ENCODE data around the gene EXPH5.
"Not testable (repeated sequence)": the region's sequence is repeated elsewhere in the genome, so short reads cannot be mapped to it uniquely, and the experiment has no call there.

Gene EXPH5

DNA sequence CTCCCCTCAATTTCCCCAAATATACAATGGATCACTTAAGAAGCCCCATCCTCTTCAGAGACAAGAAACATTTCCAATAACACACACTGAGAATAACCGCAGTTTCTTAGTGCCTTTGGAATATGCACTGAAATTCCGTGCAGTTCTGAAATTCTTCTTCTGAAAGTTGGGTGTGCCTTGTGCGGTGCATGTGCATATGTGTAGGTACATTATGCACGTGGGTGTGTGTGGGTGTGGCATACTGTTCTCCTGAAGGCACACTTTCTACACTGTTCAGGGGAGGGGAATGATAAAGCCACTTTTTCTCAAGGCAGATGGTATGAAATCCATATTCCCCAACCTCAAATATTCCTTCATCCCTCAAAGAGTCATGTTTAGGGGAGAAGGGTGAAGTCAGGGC, 1.7 kb downstream of the EXPH5 start:
- H3K9me3 ChIP-seq (ENCODE audit: control extremely low read depth in 1 of 5, control insufficient read depth in 4 of 5, insufficient read depth in 2 of 5, low read depth in 1 of 5, low read length in 4 of 5), result no peaks in the 10 kb centered on the region
- H3K4me1 ChIP-seq (ENCODE audit: control extremely low read depth in 1 of 4, control insufficient read depth in 4 of 4, insufficient read depth in 4 of 4, low read length in 3 of 4), result peaks cover 0 to 11% (median 8%) of the 10 kb centered on the region in 4 experiments
- WGBS (ENCODE audit: insufficient coverage), result no CpG with 5 or more reads among the region's 4 CpGs
- no peak for DNase-seq
- ChIA-PET CTCF (no interaction called here), POLR2A (no interaction called here)
- no peak overlapping the region for H3K4me3 ChIP-seq (ENCODE audit: control insufficient read depth in 1 of 7, extremely low read depth in 1 of 7, insufficient read depth in 4 of 7, low read depth in 2 of 7, low read length in 6 of 7)
- H3K36me3 ChIP-seq (ENCODE audit: control insufficient read depth in 4 of 4, insufficient read depth in 4 of 4, low read length in 3 of 4), result no peaks in the 10 kb centered on the region
- H3K27me3 ChIP-seq (replicated peaks in 2 of 5; ENCODE audit: control insufficient read depth in 4 of 5, insufficient read depth in 5 of 5, low read length in 4 of 5), result peaks cover 0 to 22% (median 5%) of the 10 kb centered on the region in 5 experiments
- no peak overlapping the region for H3K27ac ChIP-seq (ENCODE audit: insufficient read depth in 1 of 2, low read depth in 1 of 2, low read length in 2 of 2, poor library complexity in 1 of 2, severe bottlenecking in 2 of 2)

DNA sequence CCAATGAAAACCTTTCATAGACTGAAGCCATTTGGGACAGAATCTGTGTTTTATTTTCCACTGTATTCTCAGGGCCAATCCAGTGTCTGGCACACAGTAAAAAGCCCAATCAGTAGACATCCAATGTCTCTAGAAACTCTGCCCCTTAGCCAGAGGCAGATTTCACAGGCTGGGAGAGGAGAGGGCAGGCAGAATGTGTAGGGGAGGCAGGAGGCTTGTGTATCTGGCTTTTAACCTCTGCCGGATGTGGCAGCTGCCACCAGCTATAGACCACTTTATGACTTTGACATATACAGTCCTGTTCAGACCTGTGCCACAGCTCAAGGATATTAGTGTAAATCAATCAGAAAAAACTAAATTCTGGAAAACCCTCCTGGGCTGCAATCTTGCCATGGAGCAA, 4.4 kb downstream of the EXPH5 start:
- H3K27me3 ChIP-seq (replicated peaks in 2 of 5; ENCODE audit: control insufficient read depth in 4 of 5, insufficient read depth in 5 of 5, low read length in 4 of 5), result peaks cover 0 to 16% (median 5%) of the 10 kb centered on the region in 5 experiments
- WGBS (ENCODE audit: insufficient coverage), result 100% methylated on average over 1 of the region's 1 CpG
- no peaks in the 10 kb centered on the region for H3K9me3 ChIP-seq (ENCODE audit: control extremely low read depth in 1 of 5, control insufficient read depth in 4 of 5, insufficient read depth in 2 of 5, low read depth in 1 of 5, low read length in 4 of 5)
- CTCF ChIA-PET, result interaction anchor here (1.0 kb wide), 1 partner anchor 10 kb away, joined by 5 read pairs; no protein-coding TSS in a partner anchor
- DNase-seq, result no peak
- H3K4me1 ChIP-seq (ENCODE audit: control extremely low read depth in 1 of 4, control insufficient read depth in 4 of 4, insufficient read depth in 4 of 4, low read length in 3 of 4), result peaks cover 0 to 10% (median 8%) of the 10 kb centered on the region in 4 experiments
- no peak overlapping the region for H3K27ac ChIP-seq (ENCODE audit: insufficient read depth in 1 of 2, low read depth in 1 of 2, low read length in 2 of 2, poor library complexity in 1 of 2, severe bottlenecking in 2 of 2)
- POLR2A ChIA-PET, result no interaction called here
- no peak overlapping the region for H3K4me3 ChIP-seq (ENCODE audit: control insufficient read depth in 1 of 7, extremely low read depth in 1 of 7, insufficient read depth in 4 of 7, low read depth in 2 of 7, low read length in 6 of 7)
- no peaks in the 10 kb centered on the region for H3K36me3 ChIP-seq (ENCODE audit: control insufficient read depth in 4 of 4, insufficient read depth in 4 of 4, low read length in 3 of 4)

DNA sequence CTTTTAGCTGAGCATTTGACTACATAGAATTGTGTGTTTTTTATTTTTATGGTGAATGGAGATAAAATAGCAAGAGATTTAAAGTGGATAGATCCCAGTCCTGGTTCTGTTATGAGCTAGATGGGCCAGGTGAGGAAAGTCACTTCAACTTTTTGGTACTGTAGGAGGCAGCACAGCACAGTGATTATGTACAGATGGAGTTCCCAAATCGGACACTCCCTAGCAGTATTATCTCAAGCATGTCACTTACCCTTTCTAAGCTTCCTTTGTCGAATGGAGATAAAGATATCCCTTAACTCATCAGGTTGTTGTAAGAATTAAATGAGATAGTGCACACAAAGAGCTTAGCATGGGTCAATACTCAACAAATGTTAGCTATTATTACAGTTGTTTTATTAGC, 5.3 kb downstream of the EXPH5 start:
- DNase-seq, result no peak
- Histone ChIP-seq H3K27ac (ENCODE audit: insufficient read depth in 1 of 2, low read depth in 1 of 2, low read length in 2 of 2, poor library complexity in 1 of 2, severe bottlenecking in 2 of 2) (no peak overlapping the region), H3K9me3 (ENCODE audit: control extremely low read depth in 1 of 5, control insufficient read depth in 4 of 5, insufficient read depth in 2 of 5, low read depth in 1 of 5, low read length in 4 of 5) (no peaks in the 10 kb centered on the region), H3K4me1 (ENCODE audit: control extremely low read depth in 1 of 4, control insufficient read depth in 4 of 4, insufficient read depth in 4 of 4, low read length in 3 of 4) (peaks cover 0 to 8% (median 7%) of the 10 kb centered on the region in 4 experiments), H3K36me3 (ENCODE audit: control insufficient read depth in 4 of 4, insufficient read depth in 4 of 4, low read length in 3 of 4) (no peaks in the 10 kb centered on the region), H3K27me3 (replicated peaks in 2 of 5; ENCODE audit: control insufficient read depth in 4 of 5, insufficient read depth in 5 of 5, low read length in 4 of 5) (peaks cover 0 to 16% (median 5%) of the 10 kb centered on the region in 5 experiments), H3K4me3 (ENCODE audit: control insufficient read depth in 1 of 7, extremely low read depth in 1 of 7, insufficient read depth in 4 of 7, low read depth in 2 of 7, low read length in 6 of 7) (no peak overlapping the region)
- ChIA-PET POLR2A (no interaction called here), CTCF (interaction anchor here (0.7 to 1.0 kb wide), 2 partner anchors 9 to 169 kb away, joined by 3 to 5 read pairs; no protein-coding TSS in a partner anchor)
- WGBS (ENCODE audit: insufficient coverage), result no CpG with 5 or more reads among the region's 2 CpGs

DNA sequence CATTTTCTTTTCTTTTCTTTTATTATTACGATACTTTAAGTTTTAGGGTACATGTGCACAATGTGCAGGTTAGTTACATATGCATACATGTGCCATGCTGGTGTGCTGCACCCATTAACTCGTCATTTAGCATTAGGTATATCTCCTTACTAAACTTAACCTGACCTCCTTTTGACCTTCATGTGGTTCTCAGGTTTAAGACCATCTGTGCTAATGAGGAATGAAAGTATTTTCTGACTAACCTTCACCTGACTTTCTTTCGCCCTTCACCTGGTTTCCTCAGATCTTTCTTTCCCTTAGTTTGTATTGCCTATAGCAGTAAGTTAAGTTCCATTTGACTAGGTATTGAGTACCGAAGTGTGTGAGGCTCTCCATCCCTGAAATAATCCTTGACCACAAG, 6.5 kb downstream of the EXPH5 start:
- no peak for DNase-seq
- ChIA-PET POLR2A (no interaction called here), CTCF (no interaction called here)
- Histone ChIP-seq H3K4me1 (ENCODE audit: control extremely low read depth in 1 of 4, control insufficient read depth in 4 of 4, insufficient read depth in 4 of 4, low read length in 3 of 4) (no peaks in the 10 kb centered on the region), H3K36me3 (ENCODE audit: control insufficient read depth in 4 of 4, insufficient read depth in 4 of 4, low read length in 3 of 4) (no peaks in the 10 kb centered on the region), H3K27me3 (replicated peaks in 2 of 5; ENCODE audit: control insufficient read depth in 4 of 5, insufficient read depth in 5 of 5, low read length in 4 of 5) (peaks cover 0 to 9% (median 3%) of the 10 kb centered on the region in 5 experiments), H3K27ac (ENCODE audit: insufficient read depth in 1 of 2, low read depth in 1 of 2, low read length in 2 of 2, poor library complexity in 1 of 2, severe bottlenecking in 2 of 2) (no peak overlapping the region), H3K4me3 (ENCODE audit: control insufficient read depth in 1 of 7, extremely low read depth in 1 of 7, insufficient read depth in 4 of 7, low read depth in 2 of 7, low read length in 6 of 7) (no peak overlapping the region), H3K9me3 (ENCODE audit: control extremely low read depth in 1 of 5, control insufficient read depth in 4 of 5, insufficient read depth in 2 of 5, low read depth in 1 of 5, low read length in 4 of 5) (no peaks in the 10 kb centered on the region)
- WGBS (ENCODE audit: insufficient coverage), result 100% methylated on average over 1 of the region's 4 CpGs

- DNase-seq, result no peak
- Histone ChIP-seq H3K27ac (ENCODE audit: insufficient read depth in 1 of 2, low read depth in 1 of 2, low read length in 2 of 2, poor library complexity in 1 of 2, severe bottlenecking in 2 of 2) (no peak overlapping the region), H3K36me3 (ENCODE audit: control insufficient read depth in 4 of 4, insufficient read depth in 4 of 4, low read length in 3 of 4) (no peaks in the 10 kb centered on the region), H3K4me1 (ENCODE audit: control extremely low read depth in 1 of 4, control insufficient read depth in 4 of 4, insufficient read depth in 4 of 4, low read length in 3 of 4) (no peaks in the 10 kb centered on the region), H3K4me3 (ENCODE audit: control insufficient read depth in 1 of 7, extremely low read depth in 1 of 7, insufficient read depth in 4 of 7, low read depth in 2 of 7, low read length in 6 of 7) (no peak overlapping the region), H3K9me3 (ENCODE audit: control extremely low read depth in 1 of 5, control insufficient read depth in 4 of 5, insufficient read depth in 2 of 5, low read depth in 1 of 5, low read length in 4 of 5) (no peaks in the 10 kb centered on the region), H3K27me3 (replicated peaks in 2 of 5; ENCODE audit: control insufficient read depth in 4 of 5, insufficient read depth in 5 of 5, low read length in 4 of 5) (peaks cover 0 to 4% (median 0%) of the 10 kb centered on the region in 5 experiments)
- CTCF ChIA-PET, result no interaction called here
- POLR2A ChIA-PET, result no interaction called here
- WGBS (ENCODE audit: insufficient coverage), result 100% methylated on average over 1 of the region's 3 CpGs
Observed at GRCh38 chr11:108586600-108586999, 7.0 kb downstream of the EXPH5 start.

- H3K4me3 ChIP-seq (ENCODE audit: control insufficient read depth in 1 of 7, extremely low read depth in 1 of 7, insufficient read depth in 4 of 7, low read depth in 2 of 7, low read length in 6 of 7); H3K4me1 ChIP-seq (ENCODE audit: control extremely low read depth in 1 of 4, control insufficient read depth in 4 of 4, insufficient read depth in 4 of 4, low read length in 3 of 4); H3K27ac ChIP-seq (ENCODE audit: insufficient read depth in 1 of 2, low read depth in 1 of 2, low read length in 2 of 2, poor library complexity in 1 of 2, severe bottlenecking in 2 of 2); CTCF ChIA-PET; DNase-seq; H3K9me3 ChIP-seq (ENCODE audit: control extremely low read depth in 1 of 5, control insufficient read depth in 4 of 5, insufficient read depth in 2 of 5, low read depth in 1 of 5, low read length in 4 of 5); H3K27me3 ChIP-seq (replicated peaks in 2 of 5; ENCODE audit: control insufficient read depth in 4 of 5, insufficient read depth in 5 of 5, low read length in 4 of 5); H3K36me3 ChIP-seq (ENCODE audit: control insufficient read depth in 4 of 4, insufficient read depth in 4 of 4, low read length in 3 of 4); POLR2A ChIA-PET: not testable (repeated sequence)
- WGBS (ENCODE audit: insufficient coverage), result no CpG with 5 or more reads among the region's 4 CpGs
Observed at GRCh38 chr11:108586185-108586584, 7.4 kb downstream of the EXPH5 start.

- H3K4me3 ChIP-seq (ENCODE audit: control insufficient read depth in 1 of 7, extremely low read depth in 1 of 7, insufficient read depth in 4 of 7, low read depth in 2 of 7, low read length in 6 of 7), result no peak overlapping the region
- ChIA-PET POLR2A (no interaction called here), CTCF (no interaction called here)
- no peak for DNase-seq
- no peak overlapping the region for H3K27ac ChIP-seq (ENCODE audit: insufficient read depth in 1 of 2, low read depth in 1 of 2, low read length in 2 of 2, poor library complexity in 1 of 2, severe bottlenecking in 2 of 2)
- H3K9me3 ChIP-seq (ENCODE audit: control extremely low read depth in 1 of 5, control insufficient read depth in 4 of 5, insufficient read depth in 2 of 5, low read depth in 1 of 5, low read length in 4 of 5), result peaks cover 0 to 1% (median 0%) of the 10 kb centered on the region in 5 experiments
- peaks cover 0 to 3% (median 0%) of the 10 kb centered on the region in 5 experiments for H3K27me3 ChIP-seq (replicated peaks in 2 of 5; ENCODE audit: control insufficient read depth in 4 of 5, insufficient read depth in 5 of 5, low read length in 4 of 5)
- H3K36me3 ChIP-seq (ENCODE audit: control insufficient read depth in 4 of 4, insufficient read depth in 4 of 4, low read length in 3 of 4), result no peaks in the 10 kb centered on the region
- H3K4me1 ChIP-seq (ENCODE audit: control extremely low read depth in 1 of 4, control insufficient read depth in 4 of 4, insufficient read depth in 4 of 4, low read length in 3 of 4), result no peaks in the 10 kb centered on the region
Observed at GRCh38 chr11:108584973-108585372, 8.6 kb downstream of the EXPH5 start.
